ENCODE measurements around the gene TTLL4.
A peak's percentile ranks its signal among the peaks of the same experiment; 100 is the strongest.
"Not testable (repeated sequence)": the region's sequence is repeated elsewhere in the genome, so short reads cannot be mapped to it uniquely, and the experiment has no call there.

Gene TTLL4

GRCh38 chr2:218772759-218773158 is 62.1 kb downstream of the TTLL4 start:
- H3K4me1 ChIP-seq (ENCODE audit: control insufficient read depth, insufficient read depth, low read length); H3K27me3 ChIP-seq (replicated peaks; ENCODE audit: control insufficient read depth, insufficient read depth, low read length); DNase-seq (ENCODE audit: low read depth); H3K36me3 ChIP-seq (ENCODE audit: control insufficient read depth, insufficient read depth, low read length, severe bottlenecking); H3K9ac ChIP-seq (ENCODE audit: low read length); H3K4me3 ChIP-seq (ENCODE audit: low read length): not testable (repeated sequence)
- peaks cover 12% of the 10 kb centered on the region for H3K9me3 ChIP-seq (ENCODE audit: control insufficient read depth, low read length)

- Histone ChIP-seq H3K36me3 (ENCODE audit: control insufficient read depth, insufficient read depth, low read length, severe bottlenecking) (no peaks in the 10 kb centered on the region), H3K9ac (ENCODE audit: low read length) (no peak overlapping the region)
- DNase-seq (ENCODE audit: low read depth): no peak
Measured at GRCh38 chr2:218773881-218774280, 63.2 kb downstream of the TTLL4 start.

GRCh38 chr2:218776488-218776887 is 65.9 kb downstream of the TTLL4 start:
- Histone ChIP-seq H3K4me3 (ENCODE audit: low read length) (no peak overlapping the region), H3K4me1 (ENCODE audit: control insufficient read depth, insufficient read depth, low read length) (peaks cover 8% of the 10 kb centered on the region), H3K36me3 (ENCODE audit: control insufficient read depth, insufficient read depth, low read length, severe bottlenecking) (no peaks in the 10 kb centered on the region), H3K27me3 (replicated peaks; ENCODE audit: control insufficient read depth, insufficient read depth, low read length) (no peaks in the 10 kb centered on the region), H3K9ac (ENCODE audit: low read length) (no peak overlapping the region), H3K9me3 (ENCODE audit: control insufficient read depth, low read length) (peaks cover 14% of the 10 kb centered on the region)
- DNase-seq (ENCODE audit: low read depth): no peak

More at GRCh38 chr2:218773881-218774280, 63.2 kb downstream of the TTLL4 start:
- H3K4me3 ChIP-seq (ENCODE audit: low read length): no peak overlapping the region
- H3K9me3 ChIP-seq (ENCODE audit: control insufficient read depth, low read length): peaks cover 14% of the 10 kb centered on the region
- H3K4me1 ChIP-seq (ENCODE audit: control insufficient read depth, insufficient read depth, low read length): no peaks in the 10 kb centered on the region
- no peaks in the 10 kb centered on the region for H3K27me3 ChIP-seq (replicated peaks; ENCODE audit: control insufficient read depth, insufficient read depth, low read length)

- Histone ChIP-seq H3K9ac (ENCODE audit: low read length) (no peak overlapping the region), H3K9me3 (ENCODE audit: control insufficient read depth, low read length) (peaks cover 14% of the 10 kb centered on the region), H3K4me3 (ENCODE audit: low read length) (no peak overlapping the region), H3K4me1 (ENCODE audit: control insufficient read depth, insufficient read depth, low read length) (peaks cover 13% of the 10 kb centered on the region), H3K36me3 (ENCODE audit: control insufficient read depth, insufficient read depth, low read length, severe bottlenecking) (no peaks in the 10 kb centered on the region), H3K27me3 (replicated peaks; ENCODE audit: control insufficient read depth, insufficient read depth, low read length) (no peaks in the 10 kb centered on the region)
- DNase-seq (ENCODE audit: low read depth): no peak
Measured at GRCh38 chr2:218777276-218777990, 66.8 kb downstream of the TTLL4 start.

- peaks cover 18% of the 10 kb centered on the region for H3K4me1 ChIP-seq (ENCODE audit: control insufficient read depth, insufficient read depth, low read length)
- DNase-seq (ENCODE audit: low read depth): no peak
Measured at GRCh38 chr2:218780046-218780445, 69.4 kb downstream of the TTLL4 start.

GRCh38 chr2:218780851-218781690 is 70.4 kb downstream of the TTLL4 start:
- peak overlapping the region; percentile 90 for H3K4me3 ChIP-seq (ENCODE audit: low read length)
- H3K9me3 ChIP-seq (ENCODE audit: control insufficient read depth, low read length): peaks cover 14% of the 10 kb centered on the region
- DNase-seq (ENCODE audit: low read depth): peak; percentile 24
- no peaks in the 10 kb centered on the region for H3K36me3 ChIP-seq (ENCODE audit: control insufficient read depth, insufficient read depth, low read length, severe bottlenecking)
- no peaks in the 10 kb centered on the region for H3K27me3 ChIP-seq (replicated peaks; ENCODE audit: control insufficient read depth, insufficient read depth, low read length)
- H3K4me1 ChIP-seq (ENCODE audit: control insufficient read depth, insufficient read depth, low read length): peaks cover 18% of the 10 kb centered on the region
- H3K9ac ChIP-seq (ENCODE audit: low read length): peak overlapping the region; percentile 89

More at GRCh38 chr2:218780046-218780445, 69.4 kb downstream of the TTLL4 start:
- Histone ChIP-seq H3K4me3 (ENCODE audit: low read length) (no peak overlapping the region), H3K9ac (ENCODE audit: low read length) (no peak overlapping the region), H3K9me3 (ENCODE audit: control insufficient read depth, low read length) (peaks cover 14% of the 10 kb centered on the region), H3K27me3 (replicated peaks; ENCODE audit: control insufficient read depth, insufficient read depth, low read length) (no peaks in the 10 kb centered on the region), H3K36me3 (ENCODE audit: control insufficient read depth, insufficient read depth, low read length, severe bottlenecking) (no peaks in the 10 kb centered on the region)

GRCh38 chr2:218781691-218782527 is 71.3 kb downstream of the TTLL4 start, which contains the start of gene CYP27A1:
Gene CYP27A1, plus strand, starts transcription at chr2:218782147. Its CDS starts 36 bp downstream, at chr2:218782183.
- Histone ChIP-seq H3K27me3 (replicated peaks; ENCODE audit: control insufficient read depth, insufficient read depth, low read length) (no peaks in the 10 kb centered on the region), H3K4me3 (ENCODE audit: low read length) (peak within 1 kb of the TSS; percentile 90), H3K9me3 (ENCODE audit: control insufficient read depth, low read length) (peaks cover 9% of the 10 kb centered on the region), H3K36me3 (ENCODE audit: control insufficient read depth, insufficient read depth, low read length, severe bottlenecking) (no peaks in the 10 kb centered on the region), H3K4me1 (ENCODE audit: control insufficient read depth, insufficient read depth, low read length) (peaks cover 18% of the 10 kb centered on the region), H3K9ac (ENCODE audit: low read length) (peak within 1 kb of the TSS; percentile 89)
- DNase-seq (ENCODE audit: low read depth): peak; percentile 72

GRCh38 chr2:218782528-218782844 is 71.9 kb downstream of the TTLL4 start:
- no peaks in the 10 kb centered on the region for H3K27me3 ChIP-seq (replicated peaks; ENCODE audit: control insufficient read depth, insufficient read depth, low read length)
- peak overlapping the region; percentile 89 for H3K9ac ChIP-seq (ENCODE audit: low read length)
- DNase-seq (ENCODE audit: low read depth): peak; percentile 27
- H3K36me3 ChIP-seq (ENCODE audit: control insufficient read depth, insufficient read depth, low read length, severe bottlenecking): no peaks in the 10 kb centered on the region
- peaks cover 4% of the 10 kb centered on the region for H3K9me3 ChIP-seq (ENCODE audit: control insufficient read depth, low read length)
- H3K4me1 ChIP-seq (ENCODE audit: control insufficient read depth, insufficient read depth, low read length): peaks cover 18% of the 10 kb centered on the region
- H3K4me3 ChIP-seq (ENCODE audit: low read length): peak overlapping the region; percentile 90

- Histone ChIP-seq H3K4me1 (ENCODE audit: control insufficient read depth, insufficient read depth, low read length) (peaks cover 23% of the 10 kb centered on the region), H3K4me3 (ENCODE audit: low read length) (no peak overlapping the region)
Measured at GRCh38 chr2:218783688-218784087, 73.1 kb downstream of the TTLL4 start.

GRCh38 chr2:218785103-218785502 is 74.5 kb downstream of the TTLL4 start:
- Histone ChIP-seq H3K27me3 (replicated peaks; ENCODE audit: control insufficient read depth, insufficient read depth, low read length) (no peaks in the 10 kb centered on the region), H3K4me1 (ENCODE audit: control insufficient read depth, insufficient read depth, low read length) (peaks cover 31% of the 10 kb centered on the region), H3K9me3 (ENCODE audit: control insufficient read depth, low read length) (no peaks in the 10 kb centered on the region), H3K36me3 (ENCODE audit: control insufficient read depth, insufficient read depth, low read length, severe bottlenecking) (no peaks in the 10 kb centered on the region), H3K9ac (ENCODE audit: low read length) (no peak overlapping the region), H3K4me3 (ENCODE audit: low read length) (no peak overlapping the region)
- no peak for DNase-seq (ENCODE audit: low read depth)

More at GRCh38 chr2:218783688-218784087, 73.1 kb downstream of the TTLL4 start:
- H3K9ac ChIP-seq (ENCODE audit: low read length): no peak overlapping the region
- no peaks in the 10 kb centered on the region for H3K9me3 ChIP-seq (ENCODE audit: control insufficient read depth, low read length)
- H3K36me3 ChIP-seq (ENCODE audit: control insufficient read depth, insufficient read depth, low read length, severe bottlenecking): no peaks in the 10 kb centered on the region
- no peaks in the 10 kb centered on the region for H3K27me3 ChIP-seq (replicated peaks; ENCODE audit: control insufficient read depth, insufficient read depth, low read length)
- no peak for DNase-seq (ENCODE audit: low read depth)

GRCh38 chr2:218786133-218786532 is 75.5 kb downstream of the TTLL4 start:
- no peak overlapping the region for H3K4me3 ChIP-seq (ENCODE audit: low read length)
- H3K4me1 ChIP-seq (ENCODE audit: control insufficient read depth, insufficient read depth, low read length): peaks cover 26% of the 10 kb centered on the region
- no peaks in the 10 kb centered on the region for H3K27me3 ChIP-seq (replicated peaks; ENCODE audit: control insufficient read depth, insufficient read depth, low read length)
- H3K36me3 ChIP-seq (ENCODE audit: control insufficient read depth, insufficient read depth, low read length, severe bottlenecking): no peaks in the 10 kb centered on the region
- H3K9me3 ChIP-seq (ENCODE audit: control insufficient read depth, low read length): no peaks in the 10 kb centered on the region
- no peak for DNase-seq (ENCODE audit: low read depth)
- H3K9ac ChIP-seq (ENCODE audit: low read length): no peak overlapping the region

Measured in adipocyte (in vitro differentiated cells).